HG03432 (cell line): ENCODE measurements around the gene SPDYA.

Experiments used
- ATAC-seq: cut with Tn5 transposase; IDR thresholded peaks from one replicate; pipeline ENCODE4 v1.9.1; 2021; ENCODE audit warnings: mild to moderate bottlenecking, moderate library complexity; ENCODE audit not compliant: unreplicated experiment

The SPDYA gene

GRCh38 chr2:28824207-28824606 lies 13.6 kb downstream of the SPDYA start:
- no peak for ATAC-seq

GRCh38 chr2:28824870-28825269 lies 14.2 kb downstream of the SPDYA start:
- no peak for ATAC-seq

- no peak for ATAC-seq
Observed at GRCh38 chr2:28828382-28828781, 17.7 kb downstream of the SPDYA start.

- ATAC-seq = no peak
Observed at GRCh38 chr2:28833740-28834470, 23.3 kb downstream of the SPDYA start.

GRCh38 chr2:28835781-28836180 lies 25.1 kb downstream of the SPDYA start:
- no peak for ATAC-seq

GRCh38 chr2:28838971-28839370 lies 28.3 kb downstream of the SPDYA start:
- no peak for ATAC-seq

GRCh38 chr2:28842042-28842441 lies 31.4 kb downstream of the SPDYA start:
- ATAC-seq = no peak

- no peak for ATAC-seq
Observed at GRCh38 chr2:28855193-28855592, 44.6 kb downstream of the SPDYA start.

- ATAC-seq = no peak
Observed at GRCh38 chr2:28855977-28856376, 45.3 kb downstream of the SPDYA start.

GRCh38 chr2:28868611-28869010 lies 58.0 kb downstream of the SPDYA start:
- ATAC-seq = no peak

GRCh38 chr2:28869494-28870145 lies 59.0 kb downstream of the SPDYA start:
- peak; percentile 26 for ATAC-seq

- ATAC-seq = peak; percentile 98
Observed at GRCh38 chr2:28870146-28870891, 59.7 kb downstream of the SPDYA start, which contains the start of gene TRMT61B. TRMT61B (minus strand) TSS chr2:28870309; CDS start chr2:28870277, 32 bp downstream.

- ATAC-seq = no peak
Observed at GRCh38 chr2:28871620-28872019, 61.0 kb downstream of the SPDYA start.

GRCh38 chr2:28880193-28880592 lies 69.6 kb downstream of the SPDYA start:
- no peak for ATAC-seq

GRCh38 chr2:28893488-28893887 lies 82.9 kb downstream of the SPDYA start:
- ATAC-seq = no peak

- peak; percentile 95 for ATAC-seq
Observed at GRCh38 chr2:28894470-28895188, 84.0 kb downstream of the SPDYA start, which contains the start of gene WDR43. WDR43 (plus strand) TSS chr2:28894667; CDS start chr2:28894699, 32 bp downstream.

- peak; percentile 30 for ATAC-seq
Observed at GRCh38 chr2:28895189-28895893, 84.7 kb downstream of the SPDYA start.

- no peak for ATAC-seq
Observed at GRCh38 chr2:28896906-28897305, 86.3 kb downstream of the SPDYA start.

- ATAC-seq = no peak
Observed at GRCh38 chr2:28898048-28898447, 87.4 kb downstream of the SPDYA start.
